HepG2 (cell line): Measurements from ENCODE around the gene JMJD4.

ENCODE experiments used
- EP300 ChIP-seq, 3 experiments: sonication (generic) in 1 of 3; formaldehyde crosslinking in 1 of 3; IDR thresholded peaks; 2 replicates each; pipeline versions ENCODE4 v1.5.1 to v1.6.1; 2011 to 2020; ENCODE audit warnings: low read depth in 2 of 3, low read length in 2 of 3, borderline replicate concordance in 1 of 3, improper control_type of control experiment in 1 of 3, mild to moderate bottlenecking in 1 of 3, missing genetic modification reagents in 1 of 3, moderate library complexity in 1 of 3
- FOXA3 ChIP-seq: IDR thresholded peaks from 2 replicates; pipeline ENCODE4 v1.6.1; 2016; ENCODE audit warnings: missing genetic modification reagents, missing compliant biosample characterization
- HDAC6 ChIP-seq: fragments of 200-600 bp; sonication (generic); IDR thresholded peaks from 2 replicates; pipeline ENCODE4 v1.7.0; 2017; ENCODE audit warnings: mild to moderate bottlenecking, antibody characterized with exemption, low read length, low read depth
- HMGA1 ChIP-seq: sonication (generic); formaldehyde crosslinking; conservative IDR thresholded peaks from 2 replicates; pipeline ENCODE4 v1.4.0; 2020; ENCODE audit warnings: missing genetic modification reagents
- PHF8 ChIP-seq: sonication (generic); formaldehyde crosslinking; IDR thresholded peaks from 2 replicates; pipeline ENCODE4 v1.5.0; 2020; ENCODE audit warnings: missing genetic modification reagents
- POLR2A ChIP-seq, 2 experiments: IDR thresholded peaks; 2 replicates each; pipeline ENCODE4 v1.6.1; 2011; ENCODE audit warnings: low read depth in 2 of 2, low read length in 2 of 2, mild to moderate bottlenecking in 1 of 2, moderate library complexity in 1 of 2; ENCODE audit not compliant: insufficient read depth in 1 of 2
- POLR2AphosphoS5 ChIP-seq: IDR thresholded peaks from 2 replicates; pipeline ENCODE4 v1.6.1; 2012; ENCODE audit warnings: low read depth, low read length
- PRPF4 ChIP-seq: fragments of 200-400 bp; formaldehyde crosslinking; IDR thresholded peaks from 2 replicates; pipeline ENCODE4 v1.6.1; 2016; ENCODE audit warnings: low read length, low read depth; ENCODE audit not compliant: poor library complexity, severe bottlenecking
- SIN3A ChIP-seq: IDR thresholded peaks from 2 replicates; pipeline ENCODE4 v1.6.1; 2011; ENCODE audit warnings: low read depth, mild to moderate bottlenecking, control low read depth, low read length, borderline replicate concordance
- ZNF292 ChIP-seq: sonication (generic); formaldehyde crosslinking; IDR thresholded peaks from 2 replicates; pipeline ENCODE4 v1.8.1; 2022; ENCODE audit warnings: mild to moderate bottlenecking, low read depth, missing genetic modification reagents, borderline replicate concordance
- ZNF34 ChIP-seq: sonication (generic); formaldehyde crosslinking; IDR thresholded peaks from 2 replicates; pipeline ENCODE4 v1.4.0; 2020; ENCODE audit warnings: mild to moderate bottlenecking, missing genetic modification reagents, borderline replicate concordance

GRCh38 chr1:227734546-227734855 is 601 bp downstream of the JMJD4 start:
- no peak for TF ChIP-seq ZNF34 (CRISPR knock-in tag)
- TF ChIP-seq EP300 (IDR thresholded peaks at IDR 0.05; ENCODE audit: low read depth in 2 of 2, low read length in 2 of 2): no peak
- TF ChIP-seq EP300 (CRISPR knock-in tag; IDR thresholded peaks at IDR 0.05; ENCODE audit: borderline replicate concordance): no peak
- no peak for TF ChIP-seq SIN3A
- no peak for TF ChIP-seq PRPF4
- TF ChIP-seq POLR2AphosphoS5: no peak
- TF ChIP-seq POLR2A (IDR thresholded peaks at IDR 0.05; ENCODE audit: insufficient read depth in 1 of 2, low read depth in 2 of 2, low read length in 2 of 2): no peak
- TF ChIP-seq PHF8 (CRISPR knock-in tag): no peak
- no peak for TF ChIP-seq HMGA1 (CRISPR knock-in tag)
- no peak for TF ChIP-seq FOXA3 (CRISPR knock-in tag)
- no peak for TF ChIP-seq HDAC6
- no peak for TF ChIP-seq ZNF292 (CRISPR knock-in tag)
